Keratinocyte (primary cell): ENCODE results near the gene HIF1A. TPM values are rescaled to one million over a fixed set of nuclear protein-coding genes. Genes with fewer than 3 reads are reported as not detected.

ENCODE experiments used
- DNase-seq: peaks from one replicate; pipeline ENCODE4 v3.0.0-alpha.2; 2011; ENCODE audit warnings: low read depth, missing footprints, low spot score
- FAIRE-seq: peaks from 2 replicates; lab custom pipeline; 2011; peaks lifted over from hg19 to GRCh38; lab: Jason Lieb, UNC
- H2AFZ ChIP-seq: 2 replicates; pipeline ENCODE4 v1.6.0; 2012; ENCODE audit warnings: low read length, control low read depth, inconsistent platforms; ENCODE audit not compliant: control insufficient read depth
- H3K27ac ChIP-seq: 2 replicates; pipeline ENCODE4 v1.5.1; 2011; ENCODE audit warnings: low read length; ENCODE audit not compliant: control insufficient read depth, insufficient read depth
- H3K27me3 ChIP-seq: 3 replicates; pipeline ENCODE4 v1.6.0; 2011; ENCODE audit warnings: low read length; ENCODE audit not compliant: control insufficient read depth, insufficient read depth; ENCODE audit errors: extremely low read depth
- H3K36me3 ChIP-seq, 2 experiments: 2 replicates in 1 of 2; 3 replicates in 1 of 2; pipeline ENCODE4 v1.5.1; 2011; ENCODE audit warnings: low read length in 2 of 2, mild to moderate bottlenecking in 1 of 2; ENCODE audit not compliant: control insufficient read depth in 2 of 2, insufficient read depth in 2 of 2; ENCODE audit errors: extremely low read depth in 1 of 2
- H3K4me1 ChIP-seq: 3 replicates; pipeline ENCODE4 v1.5.1; 2011; ENCODE audit warnings: low read length; ENCODE audit not compliant: control insufficient read depth, insufficient read depth; ENCODE audit errors: extremely low read depth
- H3K4me2 ChIP-seq: 3 replicates; pipeline ENCODE4 v1.6.0; 2011; ENCODE audit warnings: low read depth, low read length; ENCODE audit not compliant: control insufficient read depth, insufficient read depth; ENCODE audit errors: extremely low read depth
- H3K4me3 ChIP-seq, 3 experiments: fragments of 200-600 bp in 1 of 3; sonication (generic) in 1 of 3; 2 replicates in 2 of 3; 3 replicates in 1 of 3; pipeline ENCODE4 v1.5.1; 2011 to 2016; ENCODE audit warnings: low read length in 3 of 3, mild to moderate bottlenecking in 3 of 3, control low read depth in 2 of 3, inconsistent platforms in 1 of 3, low read depth in 1 of 3, mixed read lengths in 1 of 3, mixed run types in 1 of 3, moderate library complexity in 1 of 3; ENCODE audit not compliant: control insufficient read depth in 2 of 3, insufficient read depth in 2 of 3; ENCODE audit errors: extremely low read depth in 1 of 3
- H3K79me2 ChIP-seq: 2 replicates; pipeline ENCODE4 v1.6.0; 2012; ENCODE audit warnings: low read length; ENCODE audit not compliant: control insufficient read depth, insufficient read depth
- H3K9ac ChIP-seq: 3 replicates; pipeline ENCODE4 v1.6.0; 2011; ENCODE audit warnings: low read length; ENCODE audit not compliant: control insufficient read depth, insufficient read depth; ENCODE audit errors: extremely low read depth
- H3K9me1 ChIP-seq: 3 replicates; pipeline ENCODE4 v1.6.0; 2011; ENCODE audit warnings: low read length; ENCODE audit not compliant: control insufficient read depth, insufficient read depth; ENCODE audit errors: extremely low read depth
- H3K9me3 ChIP-seq: 2 replicates; pipeline ENCODE4 v1.5.1; 2012; ENCODE audit warnings: low read depth, low read length; ENCODE audit not compliant: control insufficient read depth
- H4K20me1 ChIP-seq: 3 replicates; pipeline ENCODE4 v1.6.0; 2011; ENCODE audit warnings: low read length; ENCODE audit not compliant: control insufficient read depth, insufficient read depth; ENCODE audit errors: extremely low read depth
- EZH2 ChIP-seq: IDR thresholded peaks from one replicate; pipeline ENCODE4 v1.6.1; 2012; ENCODE audit warnings: inconsistent platforms, mild to moderate bottlenecking, low read length, moderate library complexity
- dilution Hi-C: fragments of 300-500 bp; cut with MboI; formaldehyde crosslinking; loops from one replicate; pipeline ENCODE4 v1.7.0; 2020; ENCODE audit warnings: low sequenced_read_pairs; ENCODE audit not compliant: extremely low pct_ligation_motif_present
- polyA plus RNA-seq, 5 experiments: library from polyadenylated mRNA; depleted of rRNA in 3 of 5; stranded (reverse) in 3 of 5; stranded (forward) in 1 of 5; unstranded in 1 of 5; fragments of >200 nt; gene quantifications; 1 replicate in 1 of 5; 2 replicates in 3 of 5; 3 replicates in 1 of 5; pipeline versions ENCODE4 v1.2.1 to v1.2.3, GENCODE V29; 2011 to 2012; ENCODE audit warnings: missing spikeins in 2 of 5, low read depth in 1 of 5, low replicate concordance in 1 of 5
- TF ChIP-seq, protein P1 (sequence below), 3 experiments: IDR thresholded peaks in 1 of 3; conservative IDR thresholded peaks in 1 of 3; optimal IDR thresholded peaks in 1 of 3; 2 replicates in 2 of 3; 3 replicates in 1 of 3; pipeline versions ENCODE3 to v1.5.1; 2011; ENCODE audit warnings: low read length in 3 of 3, mild to moderate bottlenecking in 3 of 3, moderate library complexity in 2 of 3, control low read depth in 1 of 3, inconsistent platforms in 1 of 3; ENCODE audit not compliant: insufficient read depth in 2 of 3; ENCODE audit errors: extremely low read depth in 1 of 3

The HIF1A gene
- polyA plus RNA-seq, 1 donor (not counting 4 experiments of a cell fraction or from before 2014, with no cell fraction given), result 202 TPM

DNA sequence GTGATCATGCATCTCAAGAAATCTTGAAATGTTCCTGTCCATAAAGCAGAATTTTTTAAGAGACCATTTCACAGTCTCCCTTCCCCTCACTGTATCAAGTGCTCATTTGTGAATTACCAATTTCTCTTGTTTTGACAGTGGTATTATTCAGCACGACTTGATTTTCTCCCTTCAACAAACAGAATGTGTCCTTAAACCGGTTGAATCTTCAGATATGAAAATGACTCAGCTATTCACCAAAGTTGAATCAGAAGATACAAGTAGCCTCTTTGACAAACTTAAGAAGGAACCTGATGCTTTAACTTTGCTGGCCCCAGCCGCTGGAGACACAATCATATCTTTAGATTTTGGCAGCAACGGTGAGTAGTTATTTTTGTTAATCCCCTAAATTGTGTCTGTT, 41.4 kb downstream of the HIF1A start:
- Histone ChIP-seq H3K36me3 (peaks cover 22 to 32% of the 10 kb centered on the region in 2 experiments), H3K4me3 (no peak overlapping the region), H3K27ac (no peak overlapping the region), H3K9ac (no peak overlapping the region), H3K4me2 (no peak overlapping the region), H2AFZ (no peak overlapping the region), H4K20me1 (no peaks in the 10 kb centered on the region), H3K9me3 (no peaks in the 10 kb centered on the region), H3K9me1 (no peaks in the 10 kb centered on the region), H3K27me3 (no peaks in the 10 kb centered on the region), H3K79me2 (peaks cover 6% of the 10 kb centered on the region), H3K4me1 (no peaks in the 10 kb centered on the region)
- no peak for FAIRE-seq
- TF ChIP-seq EZH2, result no peak
- TF ChIP-seq, protein P1, sequence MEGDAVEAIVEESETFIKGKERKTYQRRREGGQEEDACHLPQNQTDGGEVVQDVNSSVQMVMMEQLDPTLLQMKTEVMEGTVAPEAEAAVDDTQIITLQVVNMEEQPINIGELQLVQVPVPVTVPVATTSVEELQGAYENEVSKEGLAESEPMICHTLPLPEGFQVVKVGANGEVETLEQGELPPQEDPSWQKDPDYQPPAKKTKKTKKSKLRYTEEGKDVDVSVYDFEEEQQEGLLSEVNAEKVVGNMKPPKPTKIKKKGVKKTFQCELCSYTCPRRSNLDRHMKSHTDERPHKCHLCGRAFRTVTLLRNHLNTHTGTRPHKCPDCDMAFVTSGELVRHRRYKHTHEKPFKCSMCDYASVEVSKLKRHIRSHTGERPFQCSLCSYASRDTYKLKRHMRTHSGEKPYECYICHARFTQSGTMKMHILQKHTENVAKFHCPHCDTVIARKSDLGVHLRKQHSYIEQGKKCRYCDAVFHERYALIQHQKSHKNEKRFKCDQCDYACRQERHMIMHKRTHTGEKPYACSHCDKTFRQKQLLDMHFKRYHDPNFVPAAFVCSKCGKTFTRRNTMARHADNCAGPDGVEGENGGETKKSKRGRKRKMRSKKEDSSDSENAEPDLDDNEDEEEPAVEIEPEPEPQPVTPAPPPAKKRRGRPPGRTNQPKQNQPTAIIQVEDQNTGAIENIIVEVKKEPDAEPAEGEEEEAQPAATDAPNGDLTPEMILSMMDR (optimal IDR thresholded peaks at IDR 0.05 in 1 of 3, IDR thresholded peaks at IDR 0.05 in 1 of 3, conservative IDR thresholded peaks at IDR 0.05 in 1 of 3; ENCODE audit: extremely low read depth in 1 of 3, insufficient read depth in 2 of 3, low read length in 3 of 3), result no peak
- no peak for DNase-seq
- dilution Hi-C loops, result no loop called here

DNA sequence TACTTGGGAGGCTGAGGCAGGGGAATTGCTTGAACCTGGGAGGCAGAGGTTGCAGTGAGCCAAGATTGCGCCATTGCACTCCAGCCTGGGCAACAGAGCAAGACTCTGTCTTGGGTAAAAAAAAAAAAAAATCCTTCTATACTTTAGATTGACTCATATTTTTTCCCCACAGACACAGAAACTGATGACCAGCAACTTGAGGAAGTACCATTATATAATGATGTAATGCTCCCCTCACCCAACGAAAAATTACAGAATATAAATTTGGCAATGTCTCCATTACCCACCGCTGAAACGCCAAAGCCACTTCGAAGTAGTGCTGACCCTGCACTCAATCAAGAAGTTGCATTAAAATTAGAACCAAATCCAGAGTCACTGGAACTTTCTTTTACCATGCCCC, 42.6 kb downstream of the HIF1A start:
- H3K4me3 ChIP-seq, result no peak overlapping the region
- H3K9me3 ChIP-seq, result no peaks in the 10 kb centered on the region
- H2AFZ ChIP-seq, result no peak overlapping the region
- dilution Hi-C loops, result no loop called here
- H3K79me2 ChIP-seq, result peaks cover 6% of the 10 kb centered on the region
- no peaks in the 10 kb centered on the region for H3K27me3 ChIP-seq
- H3K9ac ChIP-seq, result no peak overlapping the region
- no peaks in the 10 kb centered on the region for H3K4me1 ChIP-seq
- no peaks in the 10 kb centered on the region for H3K9me1 ChIP-seq
- no peaks in the 10 kb centered on the region for H4K20me1 ChIP-seq
- H3K36me3 ChIP-seq, result peaks cover 26 to 28% of the 10 kb centered on the region in 2 experiments
- no peak overlapping the region for H3K27ac ChIP-seq
- no peak for DNase-seq
- TF ChIP-seq EZH2, result no peak
- TF ChIP-seq, protein P1 (optimal IDR thresholded peaks at IDR 0.05 in 1 of 3, IDR thresholded peaks at IDR 0.05 in 1 of 3, conservative IDR thresholded peaks at IDR 0.05 in 1 of 3; ENCODE audit: extremely low read depth in 1 of 3, insufficient read depth in 2 of 3, low read length in 3 of 3), result no peak
- FAIRE-seq, result no peak
- no peak overlapping the region for H3K4me2 ChIP-seq
